ENCODE data around the gene NOP56.
"Not testable (repeated sequence)": the region's sequence is repeated elsewhere in the genome, so short reads cannot be mapped to it uniquely, and the experiment has no call there.

NOP56 gene

GRCh38 chr20:2688041-2688591 lies 35.7 kb downstream of the NOP56 start:
- peak; percentile 79 for DNase-seq

GRCh38 chr20:2690213-2690612 lies 37.8 kb downstream of the NOP56 start:
- DNase-seq, result no peak

GRCh38 chr20:2690718-2691117 lies 38.3 kb downstream of the NOP56 start:
- DNase-seq, result no peak

GRCh38 chr20:2691127-2691526 lies 38.7 kb downstream of the NOP56 start:
- no peak for DNase-seq

GRCh38 chr20:2691663-2692035 lies 39.2 kb downstream of the NOP56 start:
- no peak for DNase-seq

GRCh38 chr20:2692036-2692885 lies 39.8 kb downstream of the NOP56 start, which contains the start of gene EBF4:
TSS of gene EBF4 (plus strand) at chr20:2692780. CDS start at chr20:2693646, 866 bp downstream.
- DNase-seq, result peak; percentile 40

- peak; percentile 37 for DNase-seq
Measured at GRCh38 chr20:2692886-2693285, 40.5 kb downstream of the NOP56 start.

- DNase-seq, result peak; percentile 58
Measured at GRCh38 chr20:2693286-2694007, 41.0 kb downstream of the NOP56 start.

- no peak for DNase-seq
Measured at GRCh38 chr20:2694008-2694471, 41.6 kb downstream of the NOP56 start.

GRCh38 chr20:2694519-2694918 lies 42.1 kb downstream of the NOP56 start:
- no peak for DNase-seq

GRCh38 chr20:2695206-2695983 lies 43.0 kb downstream of the NOP56 start:
- no peak for DNase-seq

GRCh38 chr20:2695984-2696525 lies 43.6 kb downstream of the NOP56 start:
- not testable (repeated sequence) for DNase-seq

GRCh38 chr20:2696646-2697045 lies 44.2 kb downstream of the NOP56 start:
- no peak for DNase-seq

- DNase-seq, result no peak
Measured at GRCh38 chr20:2697768-2698167, 45.3 kb downstream of the NOP56 start.

GRCh38 chr20:2698186-2698817 lies 45.9 kb downstream of the NOP56 start:
- no peak for DNase-seq

- no peak for DNase-seq
Measured at GRCh38 chr20:2698912-2699311, 46.5 kb downstream of the NOP56 start.

- no peak for DNase-seq
Measured at GRCh38 chr20:2699775-2700413, 47.5 kb downstream of the NOP56 start.

GRCh38 chr20:2700913-2701620 lies 48.6 kb downstream of the NOP56 start:
- DNase-seq, result no peak

GRCh38 chr20:2701671-2702081 lies 49.2 kb downstream of the NOP56 start:
- no peak for DNase-seq

- no peak for DNase-seq
Measured at GRCh38 chr20:2703716-2704475, 51.5 kb downstream of the NOP56 start.
